Sciatic nerve (tissue), 2 donors: ENCODE results near the gene PRMT9. TPM values are rescaled to one million over a fixed set of nuclear protein-coding genes. Genes with fewer than 3 reads are reported as not detected.
A peak's percentile ranks its signal among the peaks of the same experiment; 100 is the strongest.

Experiments used
- ATAC-seq: fragments of 200-7000 bp; cut with Tn5 transposase; one replicate; pipeline ENCODE4 v1.9.1; 2020; ENCODE audit warnings: mild to moderate bottlenecking, moderate library complexity
- DNase-seq: peaks from one replicate; pipeline ENCODE4 v3.0.0-alpha.2; 2020; ENCODE audit warnings: low spot score
- intact Hi-C: fragments of 100-400 bp; cut with DNase I; formaldehyde crosslinking; loops from one replicate; pipeline ENCODE4 v1.14.2; 2022
- total RNA-seq: library from RNA; stranded (reverse); fragmentation: NEBNext Ultra II Directional; extraction: Animal tissue kit (Norgen Biotek cat#: 25700); gene quantifications from one replicate; pipeline ENCODE4 v1.2.1, GENCODE V29; 2021
- donor health status: DM: no; HTN: no; CAD: no.
- donor health status: DM: no; HTN: no; CAD: no.

PRMT9 gene
- total RNA-seq, 1 donor from 2014 or later = 12.9 TPM

GRCh38 chr4:147629783-147630730 lies 53.9 kb downstream of the PRMT9 start:
- intact Hi-C loops = no loop called here
- DNase-seq = no peak
- ATAC-seq = no peak

- intact Hi-C loops = no loop called here
- no peak for DNase-seq
- no peak for ATAC-seq
Observed at GRCh38 chr4:147628415-147628814, 55.5 kb downstream of the PRMT9 start.

- DNase-seq (no peak), ATAC-seq (no peak)
- intact Hi-C loops = no loop called here
Observed at GRCh38 chr4:147626903-147627302, 57.1 kb downstream of the PRMT9 start.

DNA sequence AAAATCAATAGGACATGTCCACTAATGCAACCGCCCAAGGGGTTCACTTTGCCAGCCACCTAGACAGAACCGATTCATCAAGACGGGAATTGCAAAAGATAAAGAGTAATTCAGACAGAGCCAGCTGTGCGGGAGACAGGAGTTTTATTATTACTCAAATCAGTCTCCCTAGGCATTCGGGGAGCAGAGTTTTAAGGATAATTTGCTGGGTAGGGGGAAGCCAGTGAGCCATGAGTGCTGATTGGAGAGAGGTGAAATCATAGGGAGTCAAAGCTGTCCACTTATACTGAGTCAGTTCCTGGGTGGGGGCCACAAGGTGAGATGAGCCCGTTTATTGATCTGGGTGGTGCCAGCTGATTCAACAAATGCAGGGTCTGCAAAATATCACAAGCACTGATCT lies 58.2 kb downstream of the PRMT9 start:
- ATAC-seq (no peak), DNase-seq (no peak)
- intact Hi-C loops = no loop called here

DNA sequence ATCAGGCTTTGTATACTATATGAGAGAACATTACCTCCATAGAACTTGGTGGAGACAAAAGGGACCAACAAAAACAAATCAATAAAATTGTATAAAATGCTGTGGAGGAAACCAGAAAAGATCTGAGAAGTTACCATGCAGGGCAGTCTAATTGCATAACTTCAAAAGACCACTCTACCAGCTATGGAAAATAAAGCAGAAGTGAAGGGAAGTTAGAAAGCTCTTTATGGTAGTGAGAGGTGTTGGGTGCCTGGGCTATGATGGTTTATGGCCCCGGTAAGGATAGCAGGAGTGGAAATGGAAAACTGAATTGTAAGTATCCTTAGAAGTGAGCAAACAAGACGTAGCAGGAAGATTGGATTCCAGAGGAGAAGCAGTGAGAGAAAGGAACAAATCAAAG lies 63.6 kb downstream of the PRMT9 start:
- ATAC-seq = no peak
- no peak for DNase-seq
- intact Hi-C loops = no loop called here

GRCh38 chr4:147617841-147618691 lies 65.9 kb downstream of the PRMT9 start:
- no peak for DNase-seq
- no peak for ATAC-seq
- intact Hi-C loops = no loop called here

- ATAC-seq (peak; percentile 100), DNase-seq (peak; percentile 99)
- intact Hi-C loops = no loop called here
Observed at GRCh38 chr4:147617173-147617840, 66.7 kb downstream of the PRMT9 start, which contains the start of gene TMEM184C. TSS of gene TMEM184C (plus strand) at chr4:147617397. CDS start at chr4:147617957, 560 bp downstream.

- intact Hi-C loops = no loop called here
- no peak for DNase-seq
- ATAC-seq = no peak
Observed at GRCh38 chr4:147616849-147617172, 67.2 kb downstream of the PRMT9 start.

GRCh38 chr4:147610686-147611085 lies 73.3 kb downstream of the PRMT9 start:
- no peak for ATAC-seq
- intact Hi-C loops = no loop called here
- no peak for DNase-seq

DNA sequence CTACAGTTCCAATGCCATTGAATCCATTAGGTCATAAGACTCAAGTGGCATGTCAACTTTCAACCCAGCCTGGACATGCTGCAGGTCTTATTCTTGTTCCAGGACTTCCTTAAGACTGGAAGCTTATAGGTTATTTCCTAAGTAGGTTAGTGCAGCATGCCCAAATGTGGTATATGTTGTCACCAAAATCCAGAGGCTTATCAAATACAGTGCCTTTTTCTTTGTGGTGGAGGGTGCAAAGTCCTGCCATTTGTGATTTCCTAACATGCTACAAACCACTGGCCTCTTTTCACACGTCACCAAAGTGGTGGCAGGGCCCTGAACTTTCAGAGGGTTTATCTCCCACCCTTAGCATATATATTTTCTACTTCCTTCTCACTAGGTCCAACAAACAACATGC lies 76.5 kb downstream of the PRMT9 start:
- intact Hi-C loops = no loop called here
- ATAC-seq = no peak
- DNase-seq = no peak

GRCh38 chr4:147605499-147605898 lies 78.5 kb downstream of the PRMT9 start:
- no peak for ATAC-seq
- no peak for DNase-seq
- intact Hi-C loops = no loop called here

DNA sequence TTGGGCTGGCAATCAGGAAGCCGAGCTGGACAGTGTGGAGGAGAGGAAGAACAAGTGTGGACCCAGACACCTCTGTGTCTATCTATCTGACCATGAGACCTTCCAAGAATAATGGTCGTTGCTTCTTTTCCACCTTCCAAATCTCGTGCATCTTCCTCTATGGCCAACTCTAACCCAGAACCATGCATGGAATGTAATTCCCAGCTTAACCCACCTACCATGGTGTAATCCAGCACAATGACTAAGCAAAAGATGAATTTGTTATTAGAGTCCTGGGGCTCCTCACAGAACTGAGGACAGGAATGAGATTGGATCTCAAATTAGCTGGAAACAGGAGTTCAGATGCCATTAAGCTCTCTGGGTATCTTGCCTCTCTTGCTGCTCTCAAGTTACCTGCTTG lies 84.2 kb downstream of the PRMT9 start:
- DNase-seq (no peak), ATAC-seq (no peak)
- intact Hi-C loops = no loop called here

DNA sequence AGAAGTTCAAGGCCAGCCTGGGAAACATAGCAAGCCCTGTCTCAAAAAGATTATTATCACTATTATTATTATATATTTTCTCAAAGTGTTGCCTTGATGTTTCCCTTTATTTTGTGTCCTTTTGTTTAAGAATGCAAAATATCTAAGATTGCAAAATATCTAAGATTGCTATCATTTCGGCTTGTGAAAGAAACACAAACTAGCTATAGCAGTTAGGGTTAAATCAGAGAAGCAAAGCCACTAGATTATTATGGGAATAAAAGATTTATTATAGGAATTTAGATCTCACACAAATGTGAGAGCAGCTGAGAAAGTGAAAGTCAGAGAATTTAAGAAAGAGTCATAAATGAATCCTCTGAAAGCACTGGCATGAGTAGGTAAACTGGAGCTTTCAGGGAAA lies 84.8 kb downstream of the PRMT9 start:
- intact Hi-C loops = no loop called here
- no peak for ATAC-seq

DNA sequence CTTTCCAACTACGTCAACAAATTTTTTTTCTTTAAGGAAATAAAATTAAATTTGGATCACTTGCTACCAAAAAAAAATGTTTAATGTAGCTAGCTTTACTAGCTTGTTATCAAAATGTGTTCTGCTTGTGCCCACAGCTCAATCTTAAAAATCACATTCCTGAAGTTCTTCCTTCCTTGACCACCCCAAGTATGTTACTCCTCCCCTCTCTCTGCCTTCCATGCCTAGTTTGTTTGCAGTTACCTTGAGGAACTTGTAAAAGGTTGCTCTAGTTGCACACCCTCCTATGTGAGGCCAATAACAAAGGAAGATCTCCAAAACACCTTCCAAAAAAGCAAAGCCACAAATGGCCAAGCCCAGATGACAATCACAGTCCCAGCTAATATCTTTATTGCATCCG lies 86.4 kb downstream of the PRMT9 start:
- no peak for DNase-seq
- intact Hi-C loops = no loop called here
- no peak for ATAC-seq

More for the DNA sequence above, 84.8 kb downstream of the PRMT9 start:
- DNase-seq = no peak

GRCh38 chr4:147596981-147597380 lies 87.0 kb downstream of the PRMT9 start:
- ATAC-seq = no peak
- DNase-seq = no peak
- intact Hi-C loops = no loop called here

DNA sequence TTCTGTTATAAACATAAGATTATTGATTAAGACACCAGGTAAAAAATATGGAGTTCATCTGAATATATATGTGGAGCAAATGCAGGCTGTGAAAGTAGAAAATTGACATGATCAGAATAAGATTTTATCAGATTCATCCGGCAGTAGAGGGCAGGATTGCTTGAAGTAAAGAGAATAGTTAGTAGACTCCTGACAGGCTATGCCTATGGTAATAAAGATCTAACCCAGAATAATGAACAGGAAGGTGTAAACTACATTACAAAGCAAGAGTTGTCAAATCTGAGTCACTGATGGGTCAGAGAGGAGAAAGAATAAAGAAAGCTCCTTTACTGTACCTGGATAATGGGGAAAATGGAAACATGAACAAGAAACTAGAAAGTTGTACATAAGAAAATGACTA lies 87.6 kb downstream of the PRMT9 start:
- ATAC-seq (peak; percentile 62), DNase-seq (no peak)
- intact Hi-C loops = no loop called here

GRCh38 chr4:147594578-147594977 lies 89.4 kb downstream of the PRMT9 start:
- DNase-seq (no peak), ATAC-seq (no peak)
- intact Hi-C loops = no loop called here

GRCh38 chr4:147594107-147594506 lies 89.9 kb downstream of the PRMT9 start:
- no peak for DNase-seq
- no peak for ATAC-seq
- intact Hi-C loops = no loop called here

DNA sequence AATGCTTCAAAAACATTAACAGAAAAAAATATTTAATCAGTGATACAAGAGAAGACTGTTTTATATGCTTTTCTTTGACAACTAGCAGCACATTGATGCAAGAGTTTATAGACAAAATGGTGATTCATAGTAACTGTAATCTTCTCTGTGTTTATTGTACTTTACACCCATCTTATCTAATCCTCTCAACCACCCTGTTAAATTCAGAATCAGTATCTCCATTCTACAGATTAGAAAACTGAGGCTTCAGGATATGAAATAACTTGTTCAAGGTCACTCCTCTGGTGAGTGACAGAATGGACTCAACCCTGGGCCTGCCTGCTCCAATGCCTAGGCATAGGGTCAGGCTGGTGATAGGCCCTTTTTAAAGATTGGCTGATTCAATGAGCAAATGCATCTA lies 92.9 kb downstream of the PRMT9 start:
- intact Hi-C loops = no loop called here
- no peak for DNase-seq
- ATAC-seq = no peak
